HG03280 (cell line): ENCODE measurements around the gene TMEM222.
"Not testable (repeated sequence)": the region's sequence is repeated elsewhere in the genome, so short reads cannot be mapped to it uniquely, and the experiment has no call there.

Source experiments
- ATAC-seq: cut with Tn5 transposase; IDR thresholded peaks from one replicate; pipeline ENCODE4 v1.9.1; 2021; ENCODE audit warnings: mild to moderate bottlenecking, moderate library complexity; ENCODE audit not compliant: unreplicated experiment

The TMEM222 gene

DNA sequence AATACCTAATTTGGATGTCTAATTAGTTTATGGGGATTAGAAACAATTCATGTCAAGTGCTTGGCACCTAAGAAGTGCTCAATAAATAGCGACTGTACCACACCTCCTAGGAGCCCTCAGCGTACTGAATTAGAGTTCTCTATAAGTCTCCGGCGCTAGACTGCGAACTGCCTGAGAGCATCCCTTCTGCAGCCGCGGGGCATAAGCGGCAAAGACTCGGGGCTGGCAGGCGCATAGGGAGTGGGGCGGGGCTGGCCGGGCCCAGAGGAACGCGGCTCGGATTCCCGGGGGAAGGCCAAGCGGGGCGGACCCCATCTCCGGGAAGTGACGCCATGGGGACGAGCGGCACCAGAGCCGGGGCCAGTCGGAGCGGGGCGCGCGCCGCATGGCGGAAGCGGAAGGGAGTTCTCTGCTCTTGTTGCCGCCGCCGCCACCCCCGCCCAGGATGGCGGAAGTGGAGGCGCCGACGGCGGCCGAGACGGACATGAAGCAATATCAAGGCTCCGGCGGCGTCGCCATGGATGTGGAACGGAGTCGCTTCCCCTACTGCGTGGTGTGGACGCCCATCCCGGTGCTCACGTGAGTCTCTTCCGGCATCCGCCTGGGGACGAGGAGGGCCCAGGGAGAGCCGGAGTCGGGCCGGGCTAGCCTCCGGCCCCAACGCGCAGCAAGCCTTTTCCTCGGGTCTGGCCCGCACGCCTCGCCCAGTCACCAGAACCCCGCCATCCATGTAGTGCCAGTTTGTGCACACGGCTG, at the start of gene TMEM222:
Gene TMEM222 (plus strand): TSS at position 351 of the 756 bp plus-strand sequence. CDS start 35 bp downstream, at position 386.
- ATAC-seq, result peak; percentile 94

DNA sequence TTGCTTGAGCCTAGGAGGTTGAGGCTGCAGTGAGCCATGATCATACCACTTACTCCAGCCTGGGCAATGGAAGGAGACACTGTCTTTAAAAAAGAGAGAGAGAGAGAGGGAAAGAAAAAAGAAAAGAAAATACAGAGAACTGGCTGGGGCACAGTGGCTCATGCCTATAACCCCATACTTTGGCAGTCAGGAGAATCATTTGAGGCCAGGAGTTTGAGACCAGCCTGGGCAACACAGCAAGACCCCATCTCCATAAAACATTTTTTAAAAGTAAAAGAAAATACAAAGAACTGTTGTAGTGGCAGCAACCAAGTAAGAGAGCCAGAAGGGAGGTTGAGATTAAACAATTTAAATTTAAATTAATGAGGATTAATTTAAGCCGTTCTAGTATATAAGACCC, 47.8 kb upstream of the TMEM222 start:
- no peak for ATAC-seq

DNA sequence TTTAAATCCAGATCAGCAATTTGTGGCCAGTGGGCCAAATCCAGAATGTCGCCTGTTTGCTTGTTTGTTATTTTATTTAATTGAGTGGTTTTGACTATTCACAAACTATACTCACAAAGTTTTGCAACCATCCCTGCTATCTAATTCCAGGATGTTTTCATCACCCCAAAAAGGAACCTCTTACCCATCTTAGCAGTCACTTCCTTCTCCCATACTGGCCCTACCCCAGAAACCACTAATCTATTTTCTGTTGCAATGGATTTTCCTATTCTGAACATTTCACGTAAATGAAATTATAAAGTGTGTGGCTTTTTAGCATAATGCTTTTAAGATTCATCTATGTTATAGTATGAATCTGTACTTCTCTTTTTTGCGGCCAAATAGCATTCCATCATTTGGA, 46.3 kb upstream of the TMEM222 start:
- ATAC-seq, result no peak

DNA sequence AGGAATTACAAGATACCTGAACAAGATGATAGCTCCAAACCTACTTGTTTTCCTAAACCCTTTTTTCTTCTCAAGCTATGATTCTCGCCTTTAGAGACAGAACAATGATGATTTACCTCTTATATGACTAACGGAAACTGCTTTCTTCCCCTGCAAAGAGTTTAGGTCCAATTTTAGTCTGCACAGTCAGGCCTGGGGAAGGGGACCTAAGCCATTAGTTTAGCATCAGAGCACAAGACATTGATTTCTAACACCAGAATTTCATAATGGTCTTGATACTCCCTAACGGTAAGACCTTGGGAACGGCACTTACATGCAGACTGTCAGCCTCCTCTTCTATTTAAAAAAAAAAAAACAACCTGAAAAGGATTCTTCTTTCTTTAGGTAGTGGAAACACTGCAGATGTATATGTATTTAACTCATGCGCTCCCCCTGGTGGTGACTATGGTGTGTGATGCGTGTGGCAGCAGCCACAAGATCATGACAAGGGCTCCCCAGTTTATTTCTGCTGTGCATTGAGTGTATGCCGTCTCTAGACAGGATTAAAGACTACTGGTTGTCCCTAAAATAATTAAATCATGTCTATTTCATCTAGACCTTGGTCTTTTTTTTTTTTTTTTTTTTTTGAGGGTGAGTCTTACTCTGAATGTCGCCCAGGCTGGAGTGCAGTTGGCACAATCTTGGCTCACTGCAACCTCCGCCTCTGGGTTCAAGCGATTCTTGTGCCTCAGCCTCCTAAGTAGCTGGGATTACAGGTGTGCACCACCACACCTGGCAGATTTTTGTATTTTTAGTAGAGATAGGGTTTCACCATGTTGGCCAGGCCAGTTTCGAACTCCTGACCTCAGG, 37.3 kb upstream of the TMEM222 start:
- ATAC-seq, result no peak

DNA sequence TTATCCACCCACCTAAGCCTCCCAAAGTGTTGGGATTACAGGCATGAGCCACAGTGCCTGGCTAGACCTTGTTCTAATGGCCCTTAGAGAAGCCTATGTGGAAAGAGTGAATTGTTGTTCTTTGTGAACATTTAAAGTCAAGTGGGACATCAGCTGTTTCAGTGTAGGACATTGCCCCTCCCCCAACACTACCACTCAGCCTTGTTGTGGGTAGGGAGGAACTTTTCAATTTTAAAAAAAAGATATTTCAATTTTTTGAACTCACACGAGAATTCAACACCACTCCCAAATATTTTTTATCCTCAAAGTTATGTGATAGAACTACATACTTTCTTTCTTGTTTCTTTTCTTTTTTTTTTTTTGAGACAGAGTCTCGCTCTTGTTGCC, 36.7 kb upstream of the TMEM222 start:
- ATAC-seq, result no peak

- ATAC-seq, result not testable (repeated sequence)
Measured at GRCh38 chr1:27285821-27286220, 36.1 kb upstream of the TMEM222 start.

DNA sequence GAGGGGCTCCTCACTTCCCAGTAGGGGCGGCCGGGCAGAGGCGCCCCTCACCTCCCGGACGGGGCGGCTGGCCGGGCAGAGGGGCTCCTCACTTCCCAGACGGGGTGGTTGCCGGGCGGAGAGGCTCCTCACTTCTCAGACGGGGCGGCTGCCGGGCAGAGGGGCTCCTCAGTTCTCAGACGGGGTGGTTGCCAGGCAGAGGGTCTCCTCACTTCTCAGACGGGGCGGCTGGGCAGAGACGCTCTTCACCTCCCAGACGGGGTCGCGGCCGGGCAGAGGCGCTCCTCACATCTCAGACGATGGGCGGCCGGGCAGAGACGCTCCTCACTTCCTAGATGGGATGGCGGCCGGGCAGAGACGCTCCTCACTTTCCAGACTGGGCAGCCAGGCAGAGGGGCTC, 32.8 kb upstream of the TMEM222 start:
- ATAC-seq, result not testable (repeated sequence)

DNA sequence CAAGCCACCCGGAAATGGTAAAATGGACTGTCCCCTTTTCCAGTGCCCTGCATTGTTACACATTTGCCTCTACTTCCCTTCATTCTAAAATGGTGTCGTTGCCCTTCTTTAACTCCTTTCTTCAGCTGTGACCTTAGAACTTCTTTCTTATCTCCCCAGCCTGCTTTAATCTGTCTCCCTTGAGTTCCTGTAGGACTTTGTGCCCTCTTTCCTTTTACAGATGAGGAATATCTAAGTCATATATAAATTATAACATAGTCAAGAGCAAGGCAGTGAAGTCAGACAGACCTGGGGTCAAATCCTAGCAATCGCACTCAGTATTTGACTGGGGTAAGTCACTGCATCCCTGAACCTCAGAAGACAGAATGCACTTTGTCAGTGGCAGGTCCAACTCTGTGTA, 31.4 kb upstream of the TMEM222 start:
- no peak for ATAC-seq

GRCh38 chr1:27292106-27292505, 29.9 kb upstream of the TMEM222 start:
- no peak for ATAC-seq

DNA sequence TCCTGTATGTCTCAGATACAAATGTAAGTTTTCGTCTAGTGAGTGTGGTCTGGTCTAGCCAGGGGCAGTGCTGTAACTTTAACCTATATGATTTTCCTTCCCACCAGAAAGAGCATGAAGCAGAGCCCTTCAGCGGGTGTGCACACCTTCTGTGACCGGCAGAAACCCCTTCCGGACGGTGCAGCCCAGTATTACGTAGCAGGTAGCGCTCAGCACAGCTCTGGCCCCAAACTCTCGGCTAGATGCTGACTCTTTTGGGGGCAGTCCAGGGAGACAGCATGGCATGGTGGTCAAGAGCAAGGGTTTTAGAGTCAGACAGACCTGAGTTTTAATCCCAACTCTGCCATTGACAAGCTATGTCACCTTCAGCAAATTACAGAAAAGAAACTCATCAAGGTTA, 28.0 kb upstream of the TMEM222 start:
- ATAC-seq, result no peak

DNA sequence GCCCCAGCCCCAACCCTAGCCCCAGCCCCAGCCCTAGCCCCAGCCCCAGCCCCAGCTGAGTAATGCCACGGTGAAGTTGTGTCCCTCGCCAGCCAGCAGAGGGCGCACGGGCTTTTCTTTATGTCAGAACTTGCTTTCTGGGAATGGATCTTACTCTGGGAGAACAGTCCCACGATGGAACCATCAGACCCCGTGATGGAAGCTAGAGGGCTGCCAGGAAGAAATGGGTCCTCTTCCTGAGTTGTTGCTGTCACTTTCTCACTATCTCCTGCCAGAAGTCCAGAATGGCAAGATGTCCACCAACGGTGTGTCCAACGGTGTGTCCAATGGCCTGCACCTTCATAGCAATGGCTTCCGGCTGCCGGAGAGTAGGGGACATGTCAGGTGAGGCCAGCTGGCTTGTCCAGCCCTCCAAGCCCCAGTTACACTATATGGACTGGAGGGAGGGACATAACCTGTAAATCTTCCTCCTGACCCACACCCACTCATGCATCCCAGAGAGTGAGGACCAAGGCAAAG, 25.1 kb upstream of the TMEM222 start:
- ATAC-seq, result no peak

- no peak for ATAC-seq
Measured at GRCh38 chr1:27297903-27298302, 24.1 kb upstream of the TMEM222 start.

DNA sequence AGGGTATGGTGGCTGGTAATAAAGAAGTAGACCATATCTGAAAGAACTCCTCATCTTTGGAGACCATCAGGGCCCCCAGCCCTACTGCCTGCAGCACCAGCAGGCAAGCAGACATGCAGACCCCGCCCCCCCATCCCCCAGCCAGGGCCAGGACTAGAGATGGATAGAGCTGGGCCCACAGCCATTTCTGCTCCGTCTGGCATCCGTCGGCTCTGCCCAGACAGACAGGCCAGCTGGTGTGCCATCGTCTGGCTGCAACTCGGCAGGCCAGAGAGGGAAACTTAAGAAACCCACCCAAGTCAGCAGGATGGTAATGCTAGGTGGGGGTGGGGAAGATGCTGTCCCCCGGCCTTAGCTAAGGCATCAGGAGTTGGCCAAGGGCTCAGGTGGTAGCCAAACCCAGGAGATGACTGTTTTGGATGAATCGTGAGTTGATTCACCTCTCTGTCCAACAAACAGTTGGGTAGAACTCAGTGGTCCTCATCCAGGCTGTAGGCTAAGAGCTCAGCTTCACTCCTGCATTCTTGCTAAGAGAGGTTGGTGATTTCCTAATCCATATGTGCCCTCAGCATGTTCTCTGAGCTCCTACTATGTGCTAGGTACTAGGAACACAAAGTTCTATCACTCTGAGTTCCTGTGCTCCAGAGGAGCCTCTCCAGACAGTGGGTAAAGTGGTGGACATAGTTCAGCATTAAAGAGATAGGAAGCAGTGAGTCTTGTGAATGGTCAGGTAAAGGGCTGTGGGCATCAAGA, 23.2 kb upstream of the TMEM222 start:
- ATAC-seq, result no peak

DNA sequence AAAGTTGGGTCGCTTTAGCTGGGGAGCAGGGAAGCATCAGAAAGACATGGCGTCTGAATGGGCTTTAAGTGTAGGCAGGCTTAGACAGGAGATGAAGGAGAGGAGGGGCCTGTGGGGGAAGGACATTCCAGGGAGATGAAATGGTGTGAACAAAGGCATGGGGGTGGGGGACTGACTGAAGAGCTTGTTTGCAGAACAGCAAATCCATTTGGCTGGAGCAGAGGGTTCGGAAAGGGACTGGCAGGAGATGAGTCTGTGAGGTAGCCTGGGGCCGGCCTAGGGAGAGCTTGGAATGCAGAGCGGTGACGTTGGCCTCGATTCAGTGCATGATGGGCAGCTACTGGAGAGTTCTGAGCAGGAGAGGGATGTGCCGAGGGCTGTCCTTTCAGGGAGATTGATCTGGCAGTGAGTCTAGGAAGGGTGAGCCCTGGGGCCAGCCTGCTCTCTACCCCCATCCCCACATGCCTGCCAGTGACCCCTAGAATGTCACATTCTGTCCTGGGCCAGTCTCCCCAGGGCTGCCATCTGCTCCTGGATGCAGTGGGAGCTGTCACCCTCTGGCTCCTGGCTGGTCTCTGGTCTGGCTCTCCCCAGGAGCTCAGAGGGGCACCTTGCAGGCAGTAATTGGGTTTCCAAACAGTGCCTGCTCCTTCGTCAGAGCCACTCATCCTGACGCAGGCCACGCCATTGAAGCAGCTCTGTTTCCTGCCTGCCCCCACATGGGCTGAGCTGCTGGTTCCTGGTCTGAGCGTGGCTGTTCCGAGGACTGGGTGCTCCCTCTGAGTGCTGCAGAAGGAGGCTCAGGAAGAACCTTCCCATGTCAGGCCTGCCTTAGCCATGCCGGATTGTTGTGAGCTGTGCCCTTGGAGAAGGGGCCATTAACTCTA, 22.3 kb upstream of the TMEM222 start:
- no peak for ATAC-seq

DNA sequence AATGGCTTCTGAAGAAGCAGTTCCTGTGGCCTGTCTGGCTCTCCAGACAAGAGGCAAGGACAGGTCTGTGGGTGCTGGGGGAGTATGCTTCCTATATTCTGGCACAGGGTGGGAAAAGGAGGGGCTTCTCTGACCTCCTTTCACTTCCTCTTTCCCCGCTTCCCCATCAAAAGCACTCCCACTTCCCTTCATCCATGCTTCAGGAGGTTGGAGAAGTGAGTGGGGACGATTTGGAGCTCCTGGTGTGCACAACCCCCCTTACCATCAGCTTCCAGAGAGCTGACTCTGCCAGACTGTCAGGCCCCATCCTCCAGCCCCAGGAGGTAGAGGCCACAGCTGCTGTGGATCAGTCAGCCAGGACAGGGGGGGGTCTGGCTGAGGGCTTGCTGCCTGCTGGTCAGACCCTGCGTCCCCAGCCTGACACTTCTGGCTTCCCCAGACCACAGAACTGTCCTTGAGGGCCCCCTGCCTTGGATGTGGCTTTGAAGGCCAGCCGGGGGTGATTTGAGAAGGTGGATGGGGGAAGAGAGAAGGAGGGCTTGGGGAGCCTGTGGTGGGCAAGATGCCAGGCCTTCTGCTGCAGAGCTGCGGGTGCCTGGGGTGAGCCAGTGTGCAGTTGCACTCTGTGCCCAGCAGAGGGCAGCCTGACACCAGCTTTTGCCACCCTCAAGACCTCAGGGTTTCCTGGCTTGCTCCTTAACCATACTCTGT, 21.5 kb upstream of the TMEM222 start:
- peak; percentile 66 for ATAC-seq

- no peak for ATAC-seq
Measured at GRCh38 chr1:27301052-27301422, 20.9 kb upstream of the TMEM222 start.

GRCh38 chr1:27301582-27302199, 20.3 kb upstream of the TMEM222 start:
- ATAC-seq, result no peak

- no peak for ATAC-seq
Measured at GRCh38 chr1:27302612-27303011, 19.4 kb upstream of the TMEM222 start.

- no peak for ATAC-seq
Measured at GRCh38 chr1:27303509-27303908, 18.5 kb upstream of the TMEM222 start.
